HG03159 (cell line): ENCODE measurements around the gene GNA14.
"Not testable (repeated sequence)": the region's sequence is repeated elsewhere in the genome, so short reads cannot be mapped to it uniquely, and the experiment has no call there.

Source experiments
- ATAC-seq: cut with Tn5 transposase; IDR thresholded peaks from one replicate; pipeline ENCODE4 v1.9.1; 2021; ENCODE audit warnings: mild to moderate bottlenecking, moderate library complexity; ENCODE audit not compliant: unreplicated experiment

GNA14 gene

GRCh38 chr9:77422969-77423368 lies 225.2 kb downstream of the GNA14 start:
- ATAC-seq: no peak

- ATAC-seq: no peak
Measured at GRCh38 chr9:77421506-77422265, 226.4 kb downstream of the GNA14 start.

- no peak for ATAC-seq
Measured at GRCh38 chr9:77420641-77421040, 227.5 kb downstream of the GNA14 start.

DNA sequence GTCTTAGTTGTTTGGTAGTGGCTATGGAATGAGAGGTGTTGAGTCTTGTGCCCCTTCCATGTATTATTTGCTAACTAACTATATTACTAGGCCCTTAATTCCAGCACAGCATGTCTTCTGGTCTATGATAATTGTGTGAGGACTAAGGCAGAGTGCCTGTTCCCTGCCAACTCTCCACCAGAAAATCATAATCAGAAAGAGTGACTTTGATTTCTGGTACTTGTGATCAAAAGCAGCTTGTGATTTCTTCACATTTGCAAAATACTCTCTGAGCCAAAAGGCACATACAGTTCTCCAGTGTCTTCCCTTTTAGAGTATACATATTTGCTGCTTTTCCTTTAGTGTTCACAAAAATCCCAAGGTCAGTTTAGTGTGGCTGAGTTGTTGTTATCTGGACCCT lies 229.9 kb downstream of the GNA14 start:
- ATAC-seq: no peak

GRCh38 chr9:77417566-77417965 lies 230.6 kb downstream of the GNA14 start:
- no peak for ATAC-seq

GRCh38 chr9:77408521-77408920 lies 239.6 kb downstream of the GNA14 start:
- not testable (repeated sequence) for ATAC-seq

- ATAC-seq: no peak
Measured at GRCh38 chr9:77403239-77403638, 244.9 kb downstream of the GNA14 start.

GRCh38 chr9:77402286-77402685 lies 245.8 kb downstream of the GNA14 start:
- no peak for ATAC-seq

GRCh38 chr9:77399964-77400363 lies 248.2 kb downstream of the GNA14 start:
- ATAC-seq: no peak

DNA sequence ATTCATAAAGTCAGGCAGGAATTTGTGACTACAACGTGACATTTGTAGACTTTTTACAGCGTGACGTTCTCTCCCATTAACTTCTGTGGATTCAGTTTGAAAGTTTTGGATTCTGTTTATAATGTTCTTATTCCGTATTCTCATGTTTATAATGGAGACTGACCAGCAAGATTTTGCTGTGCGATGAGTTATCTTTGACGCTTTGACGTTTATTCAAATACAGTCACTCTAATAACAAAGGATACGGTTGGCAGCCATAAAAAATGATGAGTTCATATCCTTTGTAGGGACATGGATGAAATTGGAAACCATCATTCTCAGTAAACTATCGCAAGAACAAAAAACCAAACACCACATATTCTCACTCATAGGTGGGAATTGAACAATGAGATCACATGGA lies 249.5 kb downstream of the GNA14 start:
- ATAC-seq: not testable (repeated sequence)

GRCh38 chr9:77392328-77392727 lies 255.8 kb downstream of the GNA14 start:
- no peak for ATAC-seq

DNA sequence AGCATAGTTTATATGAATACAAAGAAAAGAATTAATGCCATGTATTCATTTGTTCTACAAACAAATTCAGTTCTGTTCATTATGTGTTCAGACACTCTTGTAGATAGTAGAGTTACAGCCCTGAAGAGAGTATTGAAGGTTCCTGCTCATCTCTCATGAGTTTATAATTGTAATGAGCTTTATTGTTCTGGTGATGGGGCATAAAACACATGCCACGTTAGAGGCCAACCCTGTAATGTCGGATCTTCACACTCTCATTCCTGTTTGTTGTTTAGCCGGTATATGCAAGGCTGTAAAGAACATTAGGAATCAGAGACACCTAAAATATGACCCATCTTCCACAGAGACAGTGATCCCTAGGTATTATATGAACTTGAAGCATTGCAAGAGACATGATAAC lies 256.3 kb downstream of the GNA14 start:
- no peak for ATAC-seq

GRCh38 chr9:77386187-77386586 lies 261.9 kb downstream of the GNA14 start:
- no peak for ATAC-seq

- ATAC-seq: no peak
Measured at GRCh38 chr9:77384406-77384805, 263.7 kb downstream of the GNA14 start.

DNA sequence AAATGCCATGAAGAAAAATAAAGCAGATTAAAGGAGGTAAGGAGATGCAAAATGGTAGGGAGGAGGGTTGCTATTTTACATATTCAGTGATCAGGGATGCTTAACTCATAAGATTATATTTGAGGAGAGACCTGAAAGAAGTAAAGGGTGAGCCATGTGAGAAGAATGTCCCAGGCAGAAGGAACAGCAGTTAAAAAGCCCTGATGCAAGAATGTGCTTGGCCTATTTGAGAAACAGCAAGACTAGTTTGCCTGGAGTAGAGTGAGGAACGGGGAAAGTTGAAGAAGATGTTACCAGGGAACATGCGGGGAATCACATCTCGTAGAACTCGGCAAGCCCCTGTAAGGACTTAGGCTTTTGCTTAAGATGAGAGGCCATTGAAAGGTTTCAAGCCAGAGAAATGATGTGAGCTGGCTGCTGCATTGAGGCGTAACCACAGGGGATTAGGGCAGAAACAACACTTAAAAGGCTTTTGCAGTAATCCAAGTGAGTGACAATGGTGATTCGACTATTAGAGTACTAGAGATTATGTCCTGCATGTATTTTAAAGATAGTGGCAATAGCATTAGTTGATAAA lies 272.1 kb downstream of the GNA14 start:
- ATAC-seq: no peak

- no peak for ATAC-seq
Measured at GRCh38 chr9:77374266-77374665, 273.9 kb downstream of the GNA14 start.
